ENCODE measurements around the gene CLEC11A.
"Not testable (repeated sequence)": the region's sequence is repeated elsewhere in the genome, so short reads cannot be mapped to it uniquely, and the experiment has no call there.

The CLEC11A gene

GRCh38 chr19:50772476-50772875, 49.3 kb downstream of the CLEC11A start:
- Histone ChIP-seq H3K9ac (ENCODE audit: low read depth in 1 of 2, low read length in 2 of 2) (no peak overlapping the region), H3K36me3 (ENCODE audit: control insufficient read depth in 1 of 2, insufficient read depth in 2 of 2, low read length in 2 of 2) (no peaks in the 10 kb centered on the region), H3K27ac (ENCODE audit: low read depth, low read length) (no peak overlapping the region), H3K4me3 (ENCODE audit: low read depth in 1 of 2, low read length in 2 of 2) (no peak overlapping the region), H3K4me1 (ENCODE audit: control insufficient read depth in 1 of 2, insufficient read depth in 2 of 2, low read length in 2 of 2) (no peaks in the 10 kb centered on the region), H3K27me3 (ENCODE audit: control insufficient read depth in 1 of 2, insufficient read depth in 2 of 2, low read length in 2 of 2) (peaks cover under 1 to 4% of the 10 kb centered on the region in 2 donors), H3K9me3 (ENCODE audit: control insufficient read depth in 1 of 2, low read length in 2 of 2) (peaks cover 0 to 3% of the 10 kb centered on the region in 2 donors)

- not testable (repeated sequence) for H3K9me3 ChIP-seq (ENCODE audit: control insufficient read depth in 1 of 2, low read length in 2 of 2); H3K27ac ChIP-seq (ENCODE audit: low read depth, low read length); H3K27me3 ChIP-seq (ENCODE audit: control insufficient read depth in 1 of 2, insufficient read depth in 2 of 2, low read length in 2 of 2); H3K4me1 ChIP-seq (ENCODE audit: control insufficient read depth in 1 of 2, insufficient read depth in 2 of 2, low read length in 2 of 2); H3K4me3 ChIP-seq (ENCODE audit: low read depth in 1 of 2, low read length in 2 of 2); H3K36me3 ChIP-seq (ENCODE audit: control insufficient read depth in 1 of 2, insufficient read depth in 2 of 2, low read length in 2 of 2); H3K9ac ChIP-seq (ENCODE audit: low read depth in 1 of 2, low read length in 2 of 2)
These were observed 49.7 kb downstream of the CLEC11A start for GRCh38 chr19:50772912-50773311.

GRCh38 chr19:50773454-50773853, 50.3 kb downstream of the CLEC11A start:
- H3K9ac ChIP-seq (ENCODE audit: low read depth in 1 of 2, low read length in 2 of 2); H3K9me3 ChIP-seq (ENCODE audit: control insufficient read depth in 1 of 2, low read length in 2 of 2); H3K4me3 ChIP-seq (ENCODE audit: low read depth in 1 of 2, low read length in 2 of 2); H3K4me1 ChIP-seq (ENCODE audit: control insufficient read depth in 1 of 2, insufficient read depth in 2 of 2, low read length in 2 of 2); H3K36me3 ChIP-seq (ENCODE audit: control insufficient read depth in 1 of 2, insufficient read depth in 2 of 2, low read length in 2 of 2); H3K27ac ChIP-seq (ENCODE audit: low read depth, low read length): not testable (repeated sequence)
- H3K27me3 ChIP-seq (ENCODE audit: control insufficient read depth in 1 of 2, insufficient read depth in 2 of 2, low read length in 2 of 2) = peaks cover 10 to 13% of the 10 kb centered on the region in 2 donors
